Measurements from ENCODE around the gene ATP8A2. TPM values are rescaled to one million over a fixed set of nuclear protein-coding genes. Genes with fewer than 3 reads are reported as not detected.

ATP8A2 gene
- total RNA-seq, 1 donor from 2014 or later, result 3.4 TPM

- no peak overlapping the region for H3K27ac Mint-ChIP-seq (ENCODE audit: unreplicated experiment)
- no peak overlapping the region for H3K4me3 Mint-ChIP-seq
- no peaks in the 10 kb centered on the region for H3K36me3 Mint-ChIP-seq (ENCODE audit: low read depth)
- DNase-seq (ENCODE audit: low read depth, low spot score), result no peak
- peaks cover 8% of the 10 kb centered on the region for H3K27me3 Mint-ChIP-seq (ENCODE audit: low read depth)
- TF ChIP-seq, protein P1, sequence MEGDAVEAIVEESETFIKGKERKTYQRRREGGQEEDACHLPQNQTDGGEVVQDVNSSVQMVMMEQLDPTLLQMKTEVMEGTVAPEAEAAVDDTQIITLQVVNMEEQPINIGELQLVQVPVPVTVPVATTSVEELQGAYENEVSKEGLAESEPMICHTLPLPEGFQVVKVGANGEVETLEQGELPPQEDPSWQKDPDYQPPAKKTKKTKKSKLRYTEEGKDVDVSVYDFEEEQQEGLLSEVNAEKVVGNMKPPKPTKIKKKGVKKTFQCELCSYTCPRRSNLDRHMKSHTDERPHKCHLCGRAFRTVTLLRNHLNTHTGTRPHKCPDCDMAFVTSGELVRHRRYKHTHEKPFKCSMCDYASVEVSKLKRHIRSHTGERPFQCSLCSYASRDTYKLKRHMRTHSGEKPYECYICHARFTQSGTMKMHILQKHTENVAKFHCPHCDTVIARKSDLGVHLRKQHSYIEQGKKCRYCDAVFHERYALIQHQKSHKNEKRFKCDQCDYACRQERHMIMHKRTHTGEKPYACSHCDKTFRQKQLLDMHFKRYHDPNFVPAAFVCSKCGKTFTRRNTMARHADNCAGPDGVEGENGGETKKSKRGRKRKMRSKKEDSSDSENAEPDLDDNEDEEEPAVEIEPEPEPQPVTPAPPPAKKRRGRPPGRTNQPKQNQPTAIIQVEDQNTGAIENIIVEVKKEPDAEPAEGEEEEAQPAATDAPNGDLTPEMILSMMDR (conservative IDR thresholded peaks at IDR 0.05), result no peak
- peaks cover 3% of the 10 kb centered on the region for H3K4me1 Mint-ChIP-seq
- H3K9me3 Mint-ChIP-seq, result no peaks in the 10 kb centered on the region
Observed at GRCh38 chr13:25400925-25401324, 29.2 kb downstream of the ATP8A2 start.

DNA sequence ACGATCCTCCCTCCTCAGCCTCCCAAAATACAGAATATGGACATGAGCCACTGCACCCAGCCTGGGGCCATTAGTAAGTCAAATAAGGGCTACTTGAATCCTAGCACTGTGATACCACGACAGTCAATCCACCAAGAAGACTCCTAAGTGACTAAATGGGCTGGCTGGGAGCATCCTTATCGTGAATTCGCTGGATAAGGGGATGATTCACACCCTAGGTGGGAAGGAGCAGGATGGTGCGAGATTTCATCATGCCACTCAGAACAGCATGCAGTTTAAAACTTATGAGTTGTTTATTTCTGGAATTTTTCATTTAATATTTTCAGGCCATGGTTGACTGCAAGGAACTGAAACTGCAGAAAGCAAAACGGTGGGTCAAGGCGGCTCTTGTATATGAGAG lies 30.2 kb downstream of the ATP8A2 start:
- H3K4me1 Mint-ChIP-seq, result peaks cover 3% of the 10 kb centered on the region
- no peaks in the 10 kb centered on the region for H3K36me3 Mint-ChIP-seq (ENCODE audit: low read depth)
- TF ChIP-seq, protein P1 (conservative IDR thresholded peaks at IDR 0.05), result no peak
- no peaks in the 10 kb centered on the region for H3K9me3 Mint-ChIP-seq
- DNase-seq (ENCODE audit: low read depth, low spot score), result no peak
- no peak overlapping the region for H3K4me3 Mint-ChIP-seq
- H3K27ac Mint-ChIP-seq (ENCODE audit: unreplicated experiment), result no peak overlapping the region
- H3K27me3 Mint-ChIP-seq (ENCODE audit: low read depth), result peaks cover 11% of the 10 kb centered on the region

DNA sequence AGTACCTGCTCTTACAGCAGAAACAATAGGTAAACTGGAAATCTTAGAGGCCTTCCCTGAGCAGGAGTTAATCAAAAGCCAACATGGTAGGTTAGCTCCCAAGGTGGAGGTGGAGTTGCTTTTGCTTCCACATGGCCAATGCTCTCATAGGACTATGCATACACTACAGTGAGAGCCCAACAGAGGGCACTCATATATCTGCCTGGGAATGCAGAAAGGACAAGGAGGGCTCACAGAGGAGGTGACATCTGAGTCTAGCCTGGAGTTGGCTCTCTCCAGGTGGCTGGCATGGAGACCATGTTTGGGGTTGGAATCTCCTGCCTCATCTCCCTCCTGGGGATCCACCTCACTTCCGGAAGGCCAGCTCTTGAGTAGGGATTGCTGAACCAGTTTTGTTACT lies 34.6 kb downstream of the ATP8A2 start:
- no peaks in the 10 kb centered on the region for H3K4me1 Mint-ChIP-seq
- H3K27me3 Mint-ChIP-seq (ENCODE audit: low read depth), result peaks cover 8% of the 10 kb centered on the region
- TF ChIP-seq, protein P1 (conservative IDR thresholded peaks at IDR 0.05), result no peak
- H3K4me3 Mint-ChIP-seq, result no peak overlapping the region
- DNase-seq (ENCODE audit: low read depth, low spot score), result no peak
- no peak overlapping the region for H3K27ac Mint-ChIP-seq (ENCODE audit: unreplicated experiment)
- H3K9me3 Mint-ChIP-seq, result peaks cover under 1% of the 10 kb centered on the region
- H3K36me3 Mint-ChIP-seq (ENCODE audit: low read depth), result no peaks in the 10 kb centered on the region

- Mint-ChIP-seq H3K27ac (ENCODE audit: unreplicated experiment) (no peak overlapping the region), H3K4me3 (no peak overlapping the region), H3K9me3 (peaks cover 2% of the 10 kb centered on the region), H3K27me3 (ENCODE audit: low read depth) (peaks cover 3% of the 10 kb centered on the region), H3K4me1 (no peaks in the 10 kb centered on the region), H3K36me3 (ENCODE audit: low read depth) (no peaks in the 10 kb centered on the region)
- DNase-seq (ENCODE audit: low read depth, low spot score), result no peak
- TF ChIP-seq, protein P1 (conservative IDR thresholded peaks at IDR 0.05), result no peak
Observed at GRCh38 chr13:25409938-25410337, 38.2 kb downstream of the ATP8A2 start.

DNA sequence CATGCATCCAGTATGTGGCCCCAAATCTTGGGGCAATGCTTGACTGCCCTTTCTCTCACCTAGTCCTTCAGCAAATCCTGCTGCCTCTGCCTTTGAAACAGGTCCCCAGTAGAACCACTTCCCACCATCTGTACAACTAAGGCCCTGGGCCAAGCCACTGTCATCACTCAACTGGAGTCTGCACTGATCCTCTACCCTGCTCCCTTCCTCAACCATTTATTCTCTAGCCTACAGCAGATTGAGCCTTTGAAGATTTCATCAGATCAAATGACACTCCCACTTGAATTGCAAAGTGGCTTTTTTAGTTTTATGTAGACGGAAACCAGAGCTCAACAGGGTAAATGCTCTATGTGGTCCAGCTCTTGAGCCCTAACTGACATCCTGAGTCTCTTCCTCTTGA lies 43.5 kb downstream of the ATP8A2 start:
- no peak overlapping the region for H3K4me3 Mint-ChIP-seq
- no peaks in the 10 kb centered on the region for H3K4me1 Mint-ChIP-seq
- no peaks in the 10 kb centered on the region for H3K36me3 Mint-ChIP-seq (ENCODE audit: low read depth)
- no peak for DNase-seq (ENCODE audit: low read depth, low spot score)
- no peak overlapping the region for H3K27ac Mint-ChIP-seq (ENCODE audit: unreplicated experiment)
- H3K27me3 Mint-ChIP-seq (ENCODE audit: low read depth), result peaks cover 29% of the 10 kb centered on the region
- peaks cover 5% of the 10 kb centered on the region for H3K9me3 Mint-ChIP-seq
- TF ChIP-seq, protein P1 (conservative IDR thresholded peaks at IDR 0.05), result no peak

DNA sequence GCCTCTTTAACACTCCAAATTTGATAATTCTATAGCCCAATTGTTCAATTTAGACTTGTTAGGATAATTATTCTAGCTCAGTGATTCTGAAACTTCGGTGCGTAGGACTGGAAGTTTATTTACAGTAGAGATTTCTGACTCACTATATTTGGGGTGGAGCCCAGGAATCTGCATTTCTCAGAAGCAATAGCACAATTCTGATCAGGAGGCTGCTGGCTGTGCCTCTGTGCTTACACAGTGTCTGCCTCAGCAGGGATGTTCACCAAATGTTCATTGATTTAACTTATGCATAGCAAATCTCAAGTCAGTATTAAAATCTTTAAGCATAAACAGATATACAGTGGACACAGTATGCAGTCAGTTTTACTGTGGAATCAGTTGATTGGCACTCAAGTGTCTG lies 45.8 kb downstream of the ATP8A2 start:
- no peak overlapping the region for H3K4me3 Mint-ChIP-seq
- H3K27ac Mint-ChIP-seq (ENCODE audit: unreplicated experiment), result no peak overlapping the region
- peaks cover 2% of the 10 kb centered on the region for H3K9me3 Mint-ChIP-seq
- no peak for DNase-seq (ENCODE audit: low read depth, low spot score)
- TF ChIP-seq, protein P1 (conservative IDR thresholded peaks at IDR 0.05), result no peak
- H3K36me3 Mint-ChIP-seq (ENCODE audit: low read depth), result no peaks in the 10 kb centered on the region
- H3K27me3 Mint-ChIP-seq (ENCODE audit: low read depth), result peaks cover 33% of the 10 kb centered on the region
- H3K4me1 Mint-ChIP-seq, result no peaks in the 10 kb centered on the region
